H1 (cell line): ENCODE results near the gene CEP41. TPM values are rescaled to one million over a fixed set of nuclear protein-coding genes. Genes with fewer than 3 reads are reported as not detected.

ENCODE experiments used
- CBX8 ChIP-seq: fragments of 300-800, 300-1000 bp; sonication (generic); IDR thresholded peaks from 2 replicates; pipeline ENCODE4 v1.7.1; 2016; ENCODE audit warnings: low read depth, low read length, borderline replicate concordance
- FOSL1 ChIP-seq: IDR thresholded peaks from 2 replicates; pipeline ENCODE4 v1.6.1; 2011; ENCODE audit warnings: mild to moderate bottlenecking, low read depth, low read length, moderate library complexity; ENCODE audit not compliant: insufficient read depth
- HDAC2 ChIP-seq, 2 experiments: fragments of 300-600 bp in 1 of 2; sonication (generic) in 1 of 2; IDR thresholded peaks; 2 replicates each; pipeline ENCODE4 v1.6.1; 2011 to 2012; ENCODE audit warnings: low read depth in 2 of 2, low read length in 2 of 2, mild to moderate bottlenecking in 2 of 2, moderate library complexity in 2 of 2, borderline replicate concordance in 1 of 2, inconsistent platforms in 1 of 2
- KDM4A ChIP-seq: IDR thresholded peaks from one replicate; pipeline ENCODE4 v1.7.1; 2012; ENCODE audit warnings: low read depth, mild to moderate bottlenecking, moderate library complexity, low read length, inconsistent platforms; ENCODE audit not compliant: severe bottlenecking
- polyA plus RNA-seq, 7 experiments: library from polyadenylated mRNA; depleted of rRNA in 3 of 7; stranded (reverse) in 5 of 7; unstranded in 2 of 7; fragments of >200 nt in 5 of 7; fragments of 200-250 nt in 2 of 7; gene quantifications; 1 replicate in 5 of 7; 2 replicates in 1 of 7; 4 replicates in 1 of 7; pipeline versions ENCODE4 v1.2.1 to v1.2.3, GENCODE V29; 2011 to 2013; ENCODE audit warnings: missing spikeins in 2 of 7, mixed read lengths in 2 of 7
- total RNA-seq: library from RNA; stranded (reverse); fragmentation: NEBNext Ultra II Directional; extraction: Animal tissue kit (Norgen Biotek cat#: 25700); gene quantifications from 2 replicates; pipeline ENCODE4 v1.2.1, GENCODE V29; 2021

The CEP41 gene
- total and polyA plus RNA-seq, 2 of the 8 experiments (the other 6 are each of a cell fraction or from before 2014, with no cell fraction given): 9.3 to 12.8 TPM

DNA sequence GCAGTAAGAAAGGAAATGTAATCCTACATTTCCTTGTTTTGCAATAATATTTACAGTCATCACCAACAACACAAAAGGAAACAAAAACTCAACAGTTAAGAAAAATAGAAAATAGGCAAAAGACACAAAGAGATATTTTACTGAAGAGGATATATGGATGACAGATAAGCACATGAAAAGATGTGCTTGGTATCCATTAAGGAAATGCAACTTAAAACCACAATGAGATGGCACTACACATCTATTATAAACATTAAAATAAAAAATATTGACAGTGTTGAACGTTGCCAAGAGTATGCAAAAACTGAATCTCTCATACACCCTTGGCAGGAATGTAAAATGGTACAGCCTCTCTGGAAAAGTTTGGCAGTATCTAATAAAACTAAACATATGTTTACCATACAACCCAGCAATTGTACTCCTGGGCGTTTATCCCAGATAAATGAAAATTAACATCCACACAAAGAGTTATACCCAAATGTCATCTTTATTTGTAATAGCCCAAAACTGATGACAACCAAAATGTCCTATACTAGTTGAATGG is 5.4 kb downstream of the CEP41 start (continued):
- no peak for TF ChIP-seq KDM4A
- TF ChIP-seq FOSL1: no peak
- TF ChIP-seq HDAC2 (IDR thresholded peaks at IDR 0.05; ENCODE audit: borderline replicate concordance in 1 of 2, low read depth in 2 of 2, low read length in 2 of 2): no peak
- TF ChIP-seq CBX8: no peak
- TF ChIP-seq, all 59 proteins: peak for 0
